ENCODE measurements around the gene FBXW8. TPM values are rescaled to one million over a fixed set of nuclear protein-coding genes. Genes with fewer than 3 reads are reported as not detected.

The FBXW8 gene
- total RNA-seq, 1 donor from 2014 or later = 32.1 TPM

DNA sequence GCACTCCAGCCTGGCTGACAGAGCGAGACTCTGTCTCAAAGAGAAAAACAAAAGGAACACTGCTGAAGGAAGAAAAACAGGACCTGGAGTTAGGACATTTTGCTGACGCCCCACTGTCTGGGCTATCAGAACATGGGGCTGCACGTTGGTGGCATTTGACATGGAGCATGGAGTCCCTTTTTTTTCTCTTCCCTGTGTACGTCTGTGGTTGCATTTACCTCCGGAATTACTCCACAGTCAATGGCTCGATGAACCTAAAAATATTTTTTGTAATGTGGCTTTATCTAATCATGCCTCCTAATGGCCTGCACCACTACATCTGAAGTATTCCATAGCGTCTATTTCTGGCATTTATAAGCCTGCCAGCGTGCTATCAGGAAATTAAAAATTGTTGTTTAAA lies 157.7 kb downstream of the FBXW8 start:
- peaks cover 25% of the 10 kb centered on the region for H3K27me3 Mint-ChIP-seq (ENCODE audit: unreplicated experiment)
- no peaks in the 10 kb centered on the region for H3K36me3 Mint-ChIP-seq (ENCODE audit: unreplicated experiment)
- no peaks in the 10 kb centered on the region for H3K4me1 Mint-ChIP-seq (ENCODE audit: unreplicated experiment)
- H3K9me3 Mint-ChIP-seq (ENCODE audit: unreplicated experiment) = no peaks in the 10 kb centered on the region
- TF ChIP-seq, protein P1, sequence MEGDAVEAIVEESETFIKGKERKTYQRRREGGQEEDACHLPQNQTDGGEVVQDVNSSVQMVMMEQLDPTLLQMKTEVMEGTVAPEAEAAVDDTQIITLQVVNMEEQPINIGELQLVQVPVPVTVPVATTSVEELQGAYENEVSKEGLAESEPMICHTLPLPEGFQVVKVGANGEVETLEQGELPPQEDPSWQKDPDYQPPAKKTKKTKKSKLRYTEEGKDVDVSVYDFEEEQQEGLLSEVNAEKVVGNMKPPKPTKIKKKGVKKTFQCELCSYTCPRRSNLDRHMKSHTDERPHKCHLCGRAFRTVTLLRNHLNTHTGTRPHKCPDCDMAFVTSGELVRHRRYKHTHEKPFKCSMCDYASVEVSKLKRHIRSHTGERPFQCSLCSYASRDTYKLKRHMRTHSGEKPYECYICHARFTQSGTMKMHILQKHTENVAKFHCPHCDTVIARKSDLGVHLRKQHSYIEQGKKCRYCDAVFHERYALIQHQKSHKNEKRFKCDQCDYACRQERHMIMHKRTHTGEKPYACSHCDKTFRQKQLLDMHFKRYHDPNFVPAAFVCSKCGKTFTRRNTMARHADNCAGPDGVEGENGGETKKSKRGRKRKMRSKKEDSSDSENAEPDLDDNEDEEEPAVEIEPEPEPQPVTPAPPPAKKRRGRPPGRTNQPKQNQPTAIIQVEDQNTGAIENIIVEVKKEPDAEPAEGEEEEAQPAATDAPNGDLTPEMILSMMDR (IDR thresholded peaks at IDR 0.05) = no peak
- DNase-seq (ENCODE audit: extremely low spot score, unreplicated experiment) = no peak
- no peak overlapping the region for H3K4me3 Mint-ChIP-seq (ENCODE audit: unreplicated experiment)
- H3K27ac Mint-ChIP-seq (ENCODE audit: unreplicated experiment) = no peak overlapping the region

DNA sequence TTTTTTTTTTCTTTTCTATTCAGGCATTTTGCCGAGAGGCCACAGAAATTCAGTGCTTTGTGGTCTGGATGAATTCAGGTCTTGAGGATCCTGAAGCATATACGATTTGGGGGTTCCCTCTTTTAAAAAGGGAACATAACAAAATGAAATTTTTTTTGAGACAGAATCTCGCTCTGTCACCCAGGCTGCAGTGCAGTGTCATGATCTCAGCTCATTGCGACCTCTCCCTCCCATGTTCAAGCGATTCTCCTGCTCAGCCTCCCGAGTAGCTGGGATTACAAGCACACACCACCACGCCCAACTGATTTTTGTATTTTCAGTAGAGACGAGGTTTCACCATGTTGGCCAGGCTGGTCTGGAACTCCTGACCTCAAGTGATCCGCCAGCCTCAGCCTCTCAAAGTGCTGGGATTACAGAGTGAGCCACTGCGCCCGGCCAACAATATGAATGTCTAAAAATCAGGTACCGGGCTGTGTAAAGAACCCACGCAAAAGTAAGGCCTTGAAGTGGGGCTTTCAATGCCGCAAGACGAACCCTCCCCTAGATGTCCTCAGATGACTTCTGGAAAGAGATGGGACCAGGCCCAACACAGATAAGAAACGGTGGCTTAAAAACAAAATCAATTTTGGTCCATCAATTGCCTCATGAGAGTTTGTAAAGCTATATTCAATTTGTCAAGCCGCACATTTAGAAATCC lies 158.5 kb downstream of the FBXW8 start:
- Mint-ChIP-seq H3K4me3 (ENCODE audit: unreplicated experiment) (no peak overlapping the region), H3K36me3 (ENCODE audit: unreplicated experiment) (no peaks in the 10 kb centered on the region), H3K9me3 (ENCODE audit: unreplicated experiment) (no peaks in the 10 kb centered on the region), H3K27ac (ENCODE audit: unreplicated experiment) (no peak overlapping the region), H3K27me3 (ENCODE audit: unreplicated experiment) (peaks cover 25% of the 10 kb centered on the region), H3K4me1 (ENCODE audit: unreplicated experiment) (no peaks in the 10 kb centered on the region)
- no peak for DNase-seq (ENCODE audit: extremely low spot score, unreplicated experiment)
- TF ChIP-seq, protein P1 (IDR thresholded peaks at IDR 0.05) = no peak

GRCh38 chr12:117069926-117070900 lies 159.5 kb downstream of the FBXW8 start:
- TF ChIP-seq, protein P1 (IDR thresholded peaks at IDR 0.05) = no peak
- Mint-ChIP-seq H3K27me3 (ENCODE audit: unreplicated experiment) (peaks cover 22% of the 10 kb centered on the region), H3K4me1 (ENCODE audit: unreplicated experiment) (no peaks in the 10 kb centered on the region), H3K4me3 (ENCODE audit: unreplicated experiment) (no peak overlapping the region), H3K27ac (ENCODE audit: unreplicated experiment) (no peak overlapping the region), H3K36me3 (ENCODE audit: unreplicated experiment) (no peaks in the 10 kb centered on the region), H3K9me3 (ENCODE audit: unreplicated experiment) (no peaks in the 10 kb centered on the region)
- DNase-seq (ENCODE audit: extremely low spot score, unreplicated experiment) = no peak

DNA sequence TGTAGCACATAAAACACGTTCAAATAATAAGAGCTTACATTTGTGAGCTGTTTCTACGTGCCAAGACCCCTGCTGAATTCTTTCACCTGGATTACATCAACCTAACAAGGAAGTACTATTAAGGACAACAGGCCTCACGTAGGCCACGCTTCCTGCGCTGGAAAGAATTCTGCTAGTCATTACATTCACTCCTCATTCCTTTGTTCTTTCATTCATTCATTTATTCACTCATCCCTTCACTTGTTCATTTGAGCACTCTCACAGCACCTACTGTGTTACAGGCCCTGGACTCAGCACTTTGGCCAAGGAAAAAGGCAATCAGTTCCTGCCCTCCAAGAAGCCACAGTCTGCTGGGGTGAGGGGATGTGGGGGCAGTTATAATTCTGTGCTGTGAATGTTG lies 160.3 kb downstream of the FBXW8 start:
- TF ChIP-seq, protein P1 (IDR thresholded peaks at IDR 0.05) = no peak
- H3K27ac Mint-ChIP-seq (ENCODE audit: unreplicated experiment) = no peak overlapping the region
- no peak for DNase-seq (ENCODE audit: extremely low spot score, unreplicated experiment)
- no peaks in the 10 kb centered on the region for H3K9me3 Mint-ChIP-seq (ENCODE audit: unreplicated experiment)
- H3K4me1 Mint-ChIP-seq (ENCODE audit: unreplicated experiment) = no peaks in the 10 kb centered on the region
- H3K36me3 Mint-ChIP-seq (ENCODE audit: unreplicated experiment) = no peaks in the 10 kb centered on the region
- no peak overlapping the region for H3K4me3 Mint-ChIP-seq (ENCODE audit: unreplicated experiment)
- H3K27me3 Mint-ChIP-seq (ENCODE audit: unreplicated experiment) = peaks cover 18% of the 10 kb centered on the region

GRCh38 chr12:117072106-117072505 lies 161.4 kb downstream of the FBXW8 start:
- H3K4me3 Mint-ChIP-seq (ENCODE audit: unreplicated experiment) = no peak overlapping the region

More at GRCh38 chr12:117072106-117072505, 161.4 kb downstream of the FBXW8 start:
- Mint-ChIP-seq H3K4me1 (ENCODE audit: unreplicated experiment) (peaks cover 5% of the 10 kb centered on the region), H3K27me3 (ENCODE audit: unreplicated experiment) (peaks cover 18% of the 10 kb centered on the region), H3K27ac (ENCODE audit: unreplicated experiment) (no peak overlapping the region), H3K9me3 (ENCODE audit: unreplicated experiment) (no peaks in the 10 kb centered on the region), H3K36me3 (ENCODE audit: unreplicated experiment) (no peaks in the 10 kb centered on the region)
- TF ChIP-seq, protein P1 (IDR thresholded peaks at IDR 0.05) = no peak
- DNase-seq (ENCODE audit: extremely low spot score, unreplicated experiment) = no peak
